Fibroblast of lung (primary cell): ENCODE measurements around the gene PPFIA2.

Source experiments
- CTCF ChIP-seq, 2 donors: IDR thresholded peaks in 1 of 2; conservative IDR thresholded peaks in 1 of 2; 1 replicate in 1 of 2; 2 replicates in 1 of 2; pipeline ENCODE4 v1.5.1; 2011 to 2012; ENCODE audit warnings: low read length in 2 of 2, control low read depth in 1 of 2, inconsistent platforms in 1 of 2, low read depth in 1 of 2, mild to moderate bottlenecking in 1 of 2
- EZH2 ChIP-seq: IDR thresholded peaks from 2 replicates; pipeline ENCODE4 v1.5.1; 2012; ENCODE audit warnings: low read length, control low read depth, mild to moderate bottlenecking; ENCODE audit errors: missing control alignments

- TF ChIP-seq CTCF (conservative IDR thresholded peaks at IDR 0.05 in 1 of 2, IDR thresholded peaks at IDR 0.05 in 1 of 2; ENCODE audit: low read depth in 1 of 2, low read length in 2 of 2), result no peak
- TF ChIP-seq EZH2, result no peak
Measured at GRCh38 chr12:81757731-81758365, 1.3 kb downstream of the PPFIA2 start.
